Measurements from ENCODE around the gene ATG7. TPM values are rescaled to one million over a fixed set of nuclear protein-coding genes. Genes with fewer than 3 reads are reported as not detected.
"Not testable (repeated sequence)": the region's sequence is repeated elsewhere in the genome, so short reads cannot be mapped to it uniquely, and the experiment has no call there.

ATG7 gene
- total RNA-seq, 1 experiment from 2014 or later = 36.0 TPM

GRCh38 chr3:11444404-11444803 is 172.2 kb downstream of the ATG7 start:
- no peak for DNase-seq (ENCODE audit: low read depth, low spot score)
- Histone ChIP-seq H3K9me3 (ENCODE audit: control insufficient read depth, insufficient read depth, low read depth, low read length) (no peaks in the 10 kb centered on the region), H3K4me1 (ENCODE audit: control insufficient read depth, insufficient read depth, low read length) (no peaks in the 10 kb centered on the region), H3K36me3 (ENCODE audit: control insufficient read depth, insufficient read depth, low read length) (no peaks in the 10 kb centered on the region), H3K4me3 (ENCODE audit: low read depth in 2 of 2, low read length in 2 of 2) (no peak overlapping the region), H3K27me3 (ENCODE audit: control insufficient read depth, insufficient read depth, low read length) (no peaks in the 10 kb centered on the region), H3K27ac (ENCODE audit: low read length) (no peak overlapping the region)
- no peak for ATAC-seq
- ChIA-PET CTCF (no interaction called here), POLR2A (no interaction called here)
- BruUV-seq (replicated peaks) = no TSS peak
- TF ChIP-seq TCF7L2 (IDR thresholded peaks at IDR 0.05; ENCODE audit: low read depth, low read length) = no peak
- TF ChIP-seq, protein P1, sequence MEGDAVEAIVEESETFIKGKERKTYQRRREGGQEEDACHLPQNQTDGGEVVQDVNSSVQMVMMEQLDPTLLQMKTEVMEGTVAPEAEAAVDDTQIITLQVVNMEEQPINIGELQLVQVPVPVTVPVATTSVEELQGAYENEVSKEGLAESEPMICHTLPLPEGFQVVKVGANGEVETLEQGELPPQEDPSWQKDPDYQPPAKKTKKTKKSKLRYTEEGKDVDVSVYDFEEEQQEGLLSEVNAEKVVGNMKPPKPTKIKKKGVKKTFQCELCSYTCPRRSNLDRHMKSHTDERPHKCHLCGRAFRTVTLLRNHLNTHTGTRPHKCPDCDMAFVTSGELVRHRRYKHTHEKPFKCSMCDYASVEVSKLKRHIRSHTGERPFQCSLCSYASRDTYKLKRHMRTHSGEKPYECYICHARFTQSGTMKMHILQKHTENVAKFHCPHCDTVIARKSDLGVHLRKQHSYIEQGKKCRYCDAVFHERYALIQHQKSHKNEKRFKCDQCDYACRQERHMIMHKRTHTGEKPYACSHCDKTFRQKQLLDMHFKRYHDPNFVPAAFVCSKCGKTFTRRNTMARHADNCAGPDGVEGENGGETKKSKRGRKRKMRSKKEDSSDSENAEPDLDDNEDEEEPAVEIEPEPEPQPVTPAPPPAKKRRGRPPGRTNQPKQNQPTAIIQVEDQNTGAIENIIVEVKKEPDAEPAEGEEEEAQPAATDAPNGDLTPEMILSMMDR (IDR thresholded peaks at IDR 0.05) = no peak
- TF ChIP-seq POLR2AphosphoS5 (IDR thresholded peaks at IDR 0.05; ENCODE audit: low read depth, low read length) = no peak
- TF ChIP-seq SIN3A (IDR thresholded peaks at IDR 0.05; ENCODE audit: borderline replicate concordance, insufficient read depth, low read depth, low read length) = no peak
- no peak for TF ChIP-seq REST (IDR thresholded peaks at IDR 0.05; ENCODE audit: insufficient read depth in 1 of 2, low read depth in 2 of 2, low read length in 1 of 2)
- intact Hi-C loops (cut with micrococcal nuclease; ENCODE audit: unreplicated experiment) = no loop called here
- in situ Hi-C loops (cut with HindIII; ENCODE audit: low pct_unique_long_range_greater_than_20kb, low sequenced_read_pairs) = no loop called here

DNA sequence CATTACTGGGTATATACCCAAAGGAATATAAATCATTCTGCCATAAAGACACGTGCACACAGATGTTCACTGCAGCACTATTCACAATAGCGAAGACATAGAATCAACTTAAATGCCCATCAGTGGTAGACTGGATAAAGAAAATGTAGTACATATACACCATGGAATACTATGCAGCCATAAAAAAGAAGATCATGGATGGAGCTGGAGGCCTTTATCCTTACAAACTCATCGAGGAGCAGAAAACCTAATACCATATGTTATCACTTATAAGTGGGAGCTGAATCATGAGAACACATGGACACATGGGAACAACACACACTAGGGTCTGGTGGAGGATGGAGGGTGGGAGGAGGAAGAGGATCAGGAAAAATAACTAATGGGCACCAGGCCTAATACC is 173.0 kb downstream of the ATG7 start:
- H3K4me1 ChIP-seq (ENCODE audit: control insufficient read depth, insufficient read depth, low read length); BruUV-seq (replicated peaks); H3K9me3 ChIP-seq (ENCODE audit: control insufficient read depth, insufficient read depth, low read depth, low read length); H3K4me3 ChIP-seq (ENCODE audit: low read depth in 2 of 2, low read length in 2 of 2); intact Hi-C loops (cut with micrococcal nuclease; ENCODE audit: unreplicated experiment); H3K27me3 ChIP-seq (ENCODE audit: control insufficient read depth, insufficient read depth, low read length); CTCF ChIA-PET; DNase-seq (ENCODE audit: low read depth, low spot score); H3K36me3 ChIP-seq (ENCODE audit: control insufficient read depth, insufficient read depth, low read length); POLR2A ChIA-PET; ATAC-seq; in situ Hi-C loops (cut with HindIII; ENCODE audit: low pct_unique_long_range_greater_than_20kb, low sequenced_read_pairs); H3K27ac ChIP-seq (ENCODE audit: low read length): not testable (repeated sequence)

DNA sequence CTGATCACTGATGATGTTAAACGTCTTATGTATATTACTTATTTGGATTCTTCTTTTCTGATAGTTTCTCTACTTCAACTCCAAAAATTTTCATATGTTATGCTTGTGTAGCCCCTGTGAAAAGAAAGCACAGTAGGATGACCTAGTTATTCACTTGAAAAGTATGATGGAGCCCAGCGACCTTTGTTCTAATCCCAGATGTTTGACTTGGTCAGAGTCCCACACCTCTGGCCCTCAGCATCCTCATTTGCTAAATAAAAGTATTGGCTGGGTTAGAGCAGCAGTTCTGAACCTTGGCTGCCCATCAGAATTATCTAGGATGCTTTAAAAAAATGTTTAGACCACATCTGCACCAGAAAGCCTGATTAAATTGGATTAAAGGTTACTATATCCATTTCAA is 173.7 kb downstream of the ATG7 start:
- intact Hi-C loops (cut with micrococcal nuclease; ENCODE audit: unreplicated experiment) (no loop called here), in situ Hi-C loops (cut with HindIII; ENCODE audit: low pct_unique_long_range_greater_than_20kb, low sequenced_read_pairs) (no loop called here)
- H3K4me1 ChIP-seq (ENCODE audit: control insufficient read depth, insufficient read depth, low read length) = no peaks in the 10 kb centered on the region
- DNase-seq (ENCODE audit: low read depth, low spot score) (no peak), ATAC-seq (no peak)
- POLR2A ChIA-PET = no interaction called here
- H3K27ac ChIP-seq (ENCODE audit: low read length) = no peak overlapping the region
- no peak for TF ChIP-seq SIN3A (IDR thresholded peaks at IDR 0.05; ENCODE audit: borderline replicate concordance, insufficient read depth, low read depth, low read length)
- no peak for TF ChIP-seq POLR2AphosphoS5 (IDR thresholded peaks at IDR 0.05; ENCODE audit: low read depth, low read length)
- TF ChIP-seq TCF7L2 (IDR thresholded peaks at IDR 0.05; ENCODE audit: low read depth, low read length) = no peak
- TF ChIP-seq, protein P1 (IDR thresholded peaks at IDR 0.05) = no peak
- no peak for TF ChIP-seq REST (IDR thresholded peaks at IDR 0.05; ENCODE audit: insufficient read depth in 1 of 2, low read depth in 2 of 2, low read length in 1 of 2)
- no peak overlapping the region for H3K4me3 ChIP-seq (ENCODE audit: low read depth in 2 of 2, low read length in 2 of 2)
- no peaks in the 10 kb centered on the region for H3K27me3 ChIP-seq (ENCODE audit: control insufficient read depth, insufficient read depth, low read length)
- CTCF ChIA-PET = no interaction called here
- no TSS peak for BruUV-seq (replicated peaks)
- no peaks in the 10 kb centered on the region for H3K36me3 ChIP-seq (ENCODE audit: control insufficient read depth, insufficient read depth, low read length)
- no peaks in the 10 kb centered on the region for H3K9me3 ChIP-seq (ENCODE audit: control insufficient read depth, insufficient read depth, low read depth, low read length)
